HL-60 (cell line): ENCODE data around the gene BCAS3.

Source experiments
- DNase-seq, 2 experiments: peaks; one replicate each; pipeline ENCODE4 v3.0.0-alpha.2; 2010 to 2020; ENCODE audit warnings: low read depth in 1 of 2, low spot score in 1 of 2
- H3K27ac ChIP-seq: fragments of 250-450 bp; sonication (Bioruptor Pico); replicated peaks from 2 replicates; pipeline ENCODE4 v1.5.1; 2020; ENCODE audit warnings: mild to moderate bottlenecking, moderate library complexity
- H3K27me3 ChIP-seq: fragments of 250-450 bp; sonication (Bioruptor Pico); 2 replicates; pipeline ENCODE4 v1.5.1; 2021; ENCODE audit warnings: mild to moderate bottlenecking, moderate library complexity; ENCODE audit not compliant: insufficient read depth, poor library complexity, severe bottlenecking
- H3K4me3 ChIP-seq: replicated peaks from 2 replicates; pipeline ENCODE4 v1.5.1; 2011; ENCODE audit warnings: mild to moderate bottlenecking, control low read depth, low read length; ENCODE audit not compliant: insufficient read depth
- GABPA ChIP-seq: IDR thresholded peaks from 2 replicates; pipeline ENCODE4 v1.6.1; 2012; ENCODE audit warnings: low read depth
- POLR2AphosphoS5 ChIP-seq: IDR thresholded peaks from 2 replicates; pipeline ENCODE4 v1.6.1; 2012; ENCODE audit warnings: low read depth
- REST ChIP-seq: IDR thresholded peaks from 2 replicates; pipeline ENCODE4 v1.6.1; 2012; ENCODE audit warnings: low read depth; ENCODE audit not compliant: insufficient replicate concordance
- SPI1 ChIP-seq: IDR thresholded peaks from 2 replicates; pipeline ENCODE4 v1.6.1; 2012; ENCODE audit warnings: low read depth, mild to moderate bottlenecking, borderline replicate concordance
- TF ChIP-seq, protein P1 (sequence below): IDR thresholded peaks from one replicate; pipeline ENCODE4 v1.5.1; 2011; ENCODE audit warnings: low read length, control low read depth, inconsistent platforms; ENCODE audit not compliant: insufficient read depth

BCAS3 gene

DNA sequence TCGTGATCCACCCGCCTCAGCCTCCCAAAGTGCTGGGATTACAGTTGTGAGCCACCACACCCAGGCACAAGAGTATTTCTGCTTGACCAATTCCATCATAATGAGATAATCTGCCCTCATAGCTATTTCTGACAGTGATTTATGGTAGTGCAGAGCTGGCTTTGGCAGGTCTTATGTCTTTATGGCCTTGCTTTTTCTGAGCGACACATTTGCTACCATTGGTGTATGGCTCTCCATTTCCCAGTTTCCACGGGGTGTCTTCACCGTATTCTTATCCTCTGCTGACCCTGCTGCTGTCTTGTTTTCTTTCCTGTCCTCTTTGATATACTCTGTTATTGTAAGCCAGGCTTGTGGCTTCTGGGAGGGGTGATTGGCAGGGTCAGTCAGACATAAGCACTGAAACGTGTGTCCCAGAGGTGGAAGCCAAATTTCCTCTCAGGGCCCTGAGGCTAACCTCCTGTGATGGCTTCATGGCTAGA, 560.8 kb downstream of the BCAS3 start:
- H3K27ac ChIP-seq = no peak overlapping the region
- no peak for DNase-seq
- TF ChIP-seq REST (no peak), SPI1 (no peak)
- TF ChIP-seq, protein P1, sequence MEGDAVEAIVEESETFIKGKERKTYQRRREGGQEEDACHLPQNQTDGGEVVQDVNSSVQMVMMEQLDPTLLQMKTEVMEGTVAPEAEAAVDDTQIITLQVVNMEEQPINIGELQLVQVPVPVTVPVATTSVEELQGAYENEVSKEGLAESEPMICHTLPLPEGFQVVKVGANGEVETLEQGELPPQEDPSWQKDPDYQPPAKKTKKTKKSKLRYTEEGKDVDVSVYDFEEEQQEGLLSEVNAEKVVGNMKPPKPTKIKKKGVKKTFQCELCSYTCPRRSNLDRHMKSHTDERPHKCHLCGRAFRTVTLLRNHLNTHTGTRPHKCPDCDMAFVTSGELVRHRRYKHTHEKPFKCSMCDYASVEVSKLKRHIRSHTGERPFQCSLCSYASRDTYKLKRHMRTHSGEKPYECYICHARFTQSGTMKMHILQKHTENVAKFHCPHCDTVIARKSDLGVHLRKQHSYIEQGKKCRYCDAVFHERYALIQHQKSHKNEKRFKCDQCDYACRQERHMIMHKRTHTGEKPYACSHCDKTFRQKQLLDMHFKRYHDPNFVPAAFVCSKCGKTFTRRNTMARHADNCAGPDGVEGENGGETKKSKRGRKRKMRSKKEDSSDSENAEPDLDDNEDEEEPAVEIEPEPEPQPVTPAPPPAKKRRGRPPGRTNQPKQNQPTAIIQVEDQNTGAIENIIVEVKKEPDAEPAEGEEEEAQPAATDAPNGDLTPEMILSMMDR = no peak
- no peak overlapping the region for H3K4me3 ChIP-seq
- no peaks in the 10 kb centered on the region for H3K27me3 ChIP-seq

GRCh38 chr17:61239327-61239726, 561.7 kb downstream of the BCAS3 start:
- Histone ChIP-seq H3K4me3 (no peak overlapping the region), H3K27ac (no peak overlapping the region), H3K27me3 (no peaks in the 10 kb centered on the region)
- TF ChIP-seq SPI1 = no peak
- DNase-seq = no peak

DNA sequence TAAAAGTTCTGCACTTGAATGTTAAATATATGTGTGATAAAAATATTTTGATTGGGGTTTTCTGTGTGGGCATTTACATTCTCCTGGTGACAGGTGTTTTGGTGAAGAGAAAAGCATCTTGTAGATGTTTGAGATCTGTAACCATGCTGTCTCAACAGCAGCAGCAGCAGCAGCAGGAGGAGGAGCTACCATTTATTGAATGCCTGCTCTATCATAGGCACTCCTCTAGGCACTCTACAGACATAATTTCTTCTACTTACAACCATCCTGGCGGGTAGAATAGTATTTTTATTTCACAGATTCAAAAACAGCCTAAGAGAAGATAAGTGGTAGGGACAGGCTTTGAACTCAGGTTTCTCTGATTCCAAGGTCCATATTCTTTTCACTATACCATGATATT, 562.3 kb downstream of the BCAS3 start:
- no peak for DNase-seq
- Histone ChIP-seq H3K4me3 (no peak overlapping the region), H3K27ac (no peak overlapping the region)

More for the DNA sequence above, 562.3 kb downstream of the BCAS3 start:
- no peaks in the 10 kb centered on the region for H3K27me3 ChIP-seq
- TF ChIP-seq REST = no peak
- no peak for TF ChIP-seq GABPA
- no peak for TF ChIP-seq POLR2AphosphoS5
- TF ChIP-seq SPI1 = no peak
- TF ChIP-seq, protein P1 = no peak
